SK-N-SH treated with all-trans-retinoic acid at 6 μM for 48 hours (cell line): ENCODE measurements around the gene AHR.

Source experiments
- ATAC-seq: fragments of 200-7000 bp; cut with Tn5 transposase; 3 replicates; pipeline ENCODE4 v1.9.1; 2020; ENCODE audit warnings: mild to moderate bottlenecking, moderate library complexity
- ARNTL ChIP-seq: fragments of 450-650 bp; formaldehyde crosslinking; IDR thresholded peaks from 2 replicates; pipeline ENCODE4 v1.5.0; 2020; ENCODE audit warnings: low read depth, mild to moderate bottlenecking, moderate library complexity, borderline replicate concordance
- BACH2 ChIP-seq: fragments of 250-450 bp; sonication (Bioruptor Pico); IDR thresholded peaks from 2 replicates; pipeline ENCODE4 v1.9.0; 2021; ENCODE audit warnings: mild to moderate bottlenecking, borderline replicate concordance
- CSDC2 ChIP-seq: fragments of 250-450 bp; sonication (Bioruptor Pico); IDR thresholded peaks from 2 replicates; pipeline ENCODE4 v1.5.0; 2020; ENCODE audit warnings: mild to moderate bottlenecking, moderate library complexity
- ESRRG ChIP-seq: fragments of 250-450 bp; sonication (Bioruptor Pico); IDR thresholded peaks from 2 replicates; pipeline ENCODE4 v1.6.1; 2021; ENCODE audit warnings: mild to moderate bottlenecking
- GLIS3 ChIP-seq: fragments of 250-450 bp; sonication (Bioruptor Pico); IDR thresholded peaks from 2 replicates; pipeline ENCODE4 v1.5.0; 2020; ENCODE audit warnings: mild to moderate bottlenecking, moderate library complexity
- ISL1 ChIP-seq: fragments of 250-450 bp; sonication (Bioruptor Pico); IDR thresholded peaks from 2 replicates; pipeline ENCODE4 v2.1.2; 2022; ENCODE audit warnings: mild to moderate bottlenecking, moderate library complexity
- OSR1 ChIP-seq: fragments of 250-450 bp; sonication (Bioruptor Pico); IDR thresholded peaks from 2 replicates; pipeline ENCODE4 v1.8.0; 2022; ENCODE audit warnings: moderate library complexity, mild to moderate bottlenecking, inconsistent platforms
- PPARA ChIP-seq: fragments of 250-450 bp; sonication (Bioruptor Pico); IDR thresholded peaks from 2 replicates; pipeline ENCODE4 v1.5.0; 2020; ENCODE audit warnings: mild to moderate bottlenecking, borderline replicate concordance
- RARB ChIP-seq: fragments of 250-450 bp; sonication (Bioruptor Pico); IDR thresholded peaks from 2 replicates; pipeline ENCODE4 v1.8.0; 2021; ENCODE audit warnings: mild to moderate bottlenecking, moderate library complexity
- SNAI2 ChIP-seq: fragments of 250-450 bp; sonication (Bioruptor Pico); IDR thresholded peaks from 2 replicates; pipeline ENCODE4 v1.5.0; 2020; ENCODE audit warnings: mild to moderate bottlenecking, moderate library complexity
- TCF4 ChIP-seq: fragments of 250-450 bp; sonication (Bioruptor Pico); IDR thresholded peaks from 2 replicates; pipeline ENCODE4 v1.8.0; 2021; ENCODE audit warnings: mild to moderate bottlenecking, moderate library complexity, borderline replicate concordance
- TOX ChIP-seq: fragments of 250-450 bp; sonication (Bioruptor Pico); IDR thresholded peaks from 2 replicates; pipeline ENCODE4 v1.8.0; 2021; ENCODE audit warnings: mild to moderate bottlenecking, moderate library complexity, borderline replicate concordance
- ZC3H10 ChIP-seq: fragments of 250-450 bp; sonication (Bioruptor Pico); IDR thresholded peaks from 2 replicates; pipeline ENCODE4 v1.5.1; 2021; ENCODE audit warnings: mild to moderate bottlenecking, moderate library complexity
- ZFP3 ChIP-seq: fragments of 250-450 bp; sonication (Bioruptor Pico); IDR thresholded peaks from 2 replicates; pipeline ENCODE4 v1.5.0; 2020; ENCODE audit warnings: mild to moderate bottlenecking, moderate library complexity
- ZNF565 ChIP-seq: fragments of 450-650 bp; formaldehyde crosslinking; conservative IDR thresholded peaks from 2 replicates; pipeline ENCODE4 v1.5.0; 2020; ENCODE audit warnings: low read depth, mild to moderate bottlenecking, moderate library complexity
- ZNF70 ChIP-seq: fragments of 450-650 bp; formaldehyde crosslinking; IDR thresholded peaks from 2 replicates; pipeline ENCODE4 v1.5.0; 2020; ENCODE audit warnings: mild to moderate bottlenecking, moderate library complexity
- ZNF8 ChIP-seq: fragments of 450-650 bp; formaldehyde crosslinking; IDR thresholded peaks from 2 replicates; pipeline ENCODE4 v1.5.0; 2020; ENCODE audit warnings: mild to moderate bottlenecking, moderate library complexity
- TF ChIP-seq, protein P1 (sequence below): fragments of 250-450 bp; sonication (Bioruptor Pico); IDR thresholded peaks from 2 replicates; pipeline ENCODE4 v1.5.1; 2021; ENCODE audit warnings: mild to moderate bottlenecking, moderate library complexity
- TF ChIP-seq, protein P2 (sequence below): fragments of 250-450 bp; sonication (Bioruptor Pico); IDR thresholded peaks from 2 replicates; pipeline ENCODE4 v1.5.0; 2020; ENCODE audit warnings: mild to moderate bottlenecking, moderate library complexity
- TF ChIP-seq, protein P3 (sequence below): fragments of 250-450 bp; sonication (Bioruptor Pico); IDR thresholded peaks from 2 replicates; pipeline ENCODE4 v1.5.1; 2020; ENCODE audit warnings: low read depth, mild to moderate bottlenecking, moderate library complexity
- TF ChIP-seq, protein P4 (sequence below): fragments of 250-450 bp; sonication (Bioruptor Pico); IDR thresholded peaks from 2 replicates; pipeline ENCODE4 v1.8.0; 2020; ENCODE audit warnings: mild to moderate bottlenecking, moderate library complexity, borderline replicate concordance

AHR gene

DNA sequence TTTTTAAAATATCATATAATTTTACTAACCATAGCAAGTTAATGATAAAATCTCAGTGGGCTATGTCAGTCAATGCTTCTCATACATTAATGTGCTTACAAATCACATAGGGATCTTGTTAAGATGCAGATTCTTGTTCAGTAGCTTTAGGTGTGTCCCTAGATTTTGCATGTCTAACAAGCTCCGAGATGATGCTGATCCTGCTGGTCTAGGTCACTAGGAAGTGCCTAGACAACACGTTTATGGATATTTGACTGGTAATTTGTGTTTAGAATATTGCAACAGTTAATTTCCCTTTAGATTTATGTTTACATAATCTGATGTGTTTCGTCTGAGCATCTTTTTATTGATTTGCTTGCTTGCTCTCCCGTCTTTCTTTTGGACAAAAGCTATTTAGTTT, 12.7 kb downstream of the AHR start:
- ATAC-seq = no peak
- no peak for TF ChIP-seq ZFP3 (CRISPR knock-in tag)
- no peak for TF ChIP-seq CSDC2
- no peak for TF ChIP-seq ISL1 (CRISPR knock-in tag)
- TF ChIP-seq, protein P1, sequence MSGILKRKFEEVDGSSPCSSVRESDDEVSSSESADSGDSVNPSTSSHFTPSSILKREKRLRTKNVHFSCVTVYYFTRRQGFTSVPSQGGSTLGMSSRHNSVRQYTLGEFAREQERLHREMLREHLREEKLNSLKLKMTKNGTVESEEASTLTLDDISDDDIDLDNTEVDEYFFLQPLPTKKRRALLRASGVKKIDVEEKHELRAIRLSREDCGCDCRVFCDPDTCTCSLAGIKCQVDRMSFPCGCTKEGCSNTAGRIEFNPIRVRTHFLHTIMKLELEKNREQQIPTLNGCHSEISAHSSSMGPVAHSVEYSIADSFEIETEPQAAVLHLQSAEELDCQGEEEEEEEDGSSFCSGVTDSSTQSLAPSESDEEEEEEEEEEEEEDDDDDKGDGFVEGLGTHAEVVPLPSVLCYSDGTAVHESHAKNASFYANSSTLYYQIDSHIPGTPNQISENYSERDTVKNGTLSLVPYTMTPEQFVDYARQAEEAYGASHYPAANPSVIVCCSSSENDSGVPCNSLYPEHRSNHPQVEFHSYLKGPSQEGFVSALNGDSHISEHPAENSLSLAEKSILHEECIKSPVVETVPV (CRISPR knock-in tag) = no peak
- TF ChIP-seq, protein P2, sequence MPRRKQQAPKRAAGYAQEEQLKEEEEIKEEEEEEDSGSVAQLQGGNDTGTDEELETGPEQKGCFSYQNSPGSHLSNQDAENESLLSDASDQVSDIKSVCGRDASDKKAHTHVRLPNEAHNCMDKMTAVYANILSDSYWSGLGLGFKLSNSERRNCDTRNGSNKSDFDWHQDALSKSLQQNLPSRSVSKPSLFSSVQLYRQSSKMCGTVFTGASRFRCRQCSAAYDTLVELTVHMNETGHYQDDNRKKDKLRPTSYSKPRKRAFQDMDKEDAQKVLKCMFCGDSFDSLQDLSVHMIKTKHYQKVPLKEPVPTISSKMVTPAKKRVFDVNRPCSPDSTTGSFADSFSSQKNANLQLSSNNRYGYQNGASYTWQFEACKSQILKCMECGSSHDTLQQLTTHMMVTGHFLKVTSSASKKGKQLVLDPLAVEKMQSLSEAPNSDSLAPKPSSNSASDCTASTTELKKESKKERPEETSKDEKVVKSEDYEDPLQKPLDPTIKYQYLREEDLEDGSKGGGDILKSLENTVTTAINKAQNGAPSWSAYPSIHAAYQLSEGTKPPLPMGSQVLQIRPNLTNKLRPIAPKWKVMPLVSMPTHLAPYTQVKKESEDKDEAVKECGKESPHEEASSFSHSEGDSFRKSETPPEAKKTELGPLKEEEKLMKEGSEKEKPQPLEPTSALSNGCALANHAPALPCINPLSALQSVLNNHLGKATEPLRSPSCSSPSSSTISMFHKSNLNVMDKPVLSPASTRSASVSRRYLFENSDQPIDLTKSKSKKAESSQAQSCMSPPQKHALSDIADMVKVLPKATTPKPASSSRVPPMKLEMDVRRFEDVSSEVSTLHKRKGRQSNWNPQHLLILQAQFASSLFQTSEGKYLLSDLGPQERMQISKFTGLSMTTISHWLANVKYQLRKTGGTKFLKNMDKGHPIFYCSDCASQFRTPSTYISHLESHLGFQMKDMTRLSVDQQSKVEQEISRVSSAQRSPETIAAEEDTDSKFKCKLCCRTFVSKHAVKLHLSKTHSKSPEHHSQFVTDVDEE (CRISPR knock-in tag) = no peak
- TF ChIP-seq ZNF565 (CRISPR knock-in tag) = no peak
- TF ChIP-seq, protein P3, sequence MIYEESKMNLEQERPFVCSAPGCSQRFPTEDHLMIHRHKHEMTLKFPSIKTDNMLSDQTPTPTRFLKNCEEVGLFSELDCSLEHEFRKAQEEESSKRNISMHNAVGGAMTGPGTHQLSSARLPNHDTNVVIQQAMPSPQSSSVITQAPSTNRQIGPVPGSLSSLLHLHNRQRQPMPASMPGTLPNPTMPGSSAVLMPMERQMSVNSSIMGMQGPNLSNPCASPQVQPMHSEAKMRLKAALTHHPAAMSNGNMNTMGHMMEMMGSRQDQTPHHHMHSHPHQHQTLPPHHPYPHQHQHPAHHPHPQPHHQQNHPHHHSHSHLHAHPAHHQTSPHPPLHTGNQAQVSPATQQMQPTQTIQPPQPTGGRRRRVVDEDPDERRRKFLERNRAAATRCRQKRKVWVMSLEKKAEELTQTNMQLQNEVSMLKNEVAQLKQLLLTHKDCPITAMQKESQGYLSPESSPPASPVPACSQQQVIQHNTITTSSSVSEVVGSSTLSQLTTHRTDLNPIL (CRISPR knock-in tag) = no peak
- no peak for TF ChIP-seq SNAI2
- no peak for TF ChIP-seq GLIS3 (CRISPR knock-in tag)
- TF ChIP-seq TOX (CRISPR knock-in tag) = no peak
- TF ChIP-seq ZNF8 (CRISPR knock-in tag) = no peak
- no peak for TF ChIP-seq BACH2
- no peak for TF ChIP-seq ZC3H10 (CRISPR knock-in tag)
- TF ChIP-seq, protein P4, sequence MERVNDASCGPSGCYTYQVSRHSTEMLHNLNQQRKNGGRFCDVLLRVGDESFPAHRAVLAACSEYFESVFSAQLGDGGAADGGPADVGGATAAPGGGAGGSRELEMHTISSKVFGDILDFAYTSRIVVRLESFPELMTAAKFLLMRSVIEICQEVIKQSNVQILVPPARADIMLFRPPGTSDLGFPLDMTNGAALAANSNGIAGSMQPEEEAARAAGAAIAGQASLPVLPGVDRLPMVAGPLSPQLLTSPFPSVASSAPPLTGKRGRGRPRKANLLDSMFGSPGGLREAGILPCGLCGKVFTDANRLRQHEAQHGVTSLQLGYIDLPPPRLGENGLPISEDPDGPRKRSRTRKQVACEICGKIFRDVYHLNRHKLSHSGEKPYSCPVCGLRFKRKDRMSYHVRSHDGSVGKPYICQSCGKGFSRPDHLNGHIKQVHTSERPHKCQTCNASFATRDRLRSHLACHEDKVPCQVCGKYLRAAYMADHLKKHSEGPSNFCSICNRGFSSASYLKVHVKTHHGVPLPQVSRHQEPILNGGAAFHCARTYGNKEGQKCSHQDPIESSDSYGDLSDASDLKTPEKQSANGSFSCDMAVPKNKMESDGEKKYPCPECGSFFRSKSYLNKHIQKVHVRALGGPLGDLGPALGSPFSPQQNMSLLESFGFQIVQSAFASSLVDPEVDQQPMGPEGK (CRISPR knock-in tag) = no peak
- TF ChIP-seq ARNTL = no peak
- TF ChIP-seq PPARA (CRISPR knock-in tag) = no peak
- no peak for TF ChIP-seq RARB (CRISPR knock-in tag)
- no peak for TF ChIP-seq ESRRG (CRISPR knock-in tag)

DNA sequence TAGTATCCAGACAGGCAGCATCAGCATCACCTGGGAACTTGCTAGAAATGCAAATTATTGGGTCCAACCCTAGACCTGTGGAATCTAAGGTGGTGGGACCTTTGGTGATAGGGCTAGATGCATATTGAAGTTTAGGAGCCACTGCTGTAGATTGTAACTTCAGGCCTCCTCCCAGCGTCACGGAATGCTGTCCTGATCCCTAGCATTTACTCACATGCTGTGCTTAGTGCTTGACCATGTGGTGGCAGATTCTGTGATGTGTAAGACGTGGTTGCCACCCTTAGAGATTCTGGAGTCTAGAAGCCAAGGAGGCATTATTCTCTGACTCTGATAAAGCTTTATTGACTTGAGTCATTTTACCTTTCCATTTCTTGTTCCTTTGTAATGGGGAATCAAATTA, 13.5 kb downstream of the AHR start:
- 0 out of 3 replicates have a peak, but pooled peaks have one; percentile 41 for ATAC-seq
- TF ChIP-seq OSR1 (CRISPR knock-in tag) = no peak
- TF ChIP-seq ZFP3 (CRISPR knock-in tag) = no peak
- TF ChIP-seq SNAI2 = no peak
- TF ChIP-seq, protein P3 (CRISPR knock-in tag) = no peak
- TF ChIP-seq ISL1 (CRISPR knock-in tag) = no peak
- TF ChIP-seq ESRRG (CRISPR knock-in tag) = no peak
- no peak for TF ChIP-seq CSDC2
- no peak for TF ChIP-seq TCF4 (CRISPR knock-in tag)
- no peak for TF ChIP-seq ZC3H10 (CRISPR knock-in tag)
- no peak for TF ChIP-seq ZNF70
- TF ChIP-seq GLIS3 (CRISPR knock-in tag) = no peak
- TF ChIP-seq, protein P4 (CRISPR knock-in tag) = no peak
- TF ChIP-seq TOX (CRISPR knock-in tag) = no peak
- no peak for TF ChIP-seq RARB (CRISPR knock-in tag)
